ENCODE data around the gene BARX2.

BARX2 gene

GRCh38 chr11:129402206-129403171 lies 26.8 kb downstream of the BARX2 start:
- DNase-seq: no peak

DNA sequence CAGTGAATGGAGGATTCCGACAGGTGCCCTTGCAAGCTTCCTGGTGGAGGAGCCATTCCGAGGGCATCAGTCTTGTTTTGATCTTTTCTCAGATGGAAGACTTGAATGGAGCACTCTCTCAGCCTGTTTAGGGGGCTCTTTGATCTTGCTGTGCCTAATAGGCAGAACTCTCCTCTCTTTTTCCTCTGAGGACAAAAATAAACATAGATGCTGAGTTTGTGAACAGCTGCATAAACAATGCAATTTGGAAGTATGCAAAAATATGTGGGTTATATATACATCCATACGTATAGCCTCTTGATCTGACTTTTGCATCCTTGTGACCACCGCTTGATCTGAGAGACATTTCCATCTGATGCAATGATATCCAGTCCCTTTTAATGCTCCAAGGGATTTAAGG lies 29.1 kb downstream of the BARX2 start:
- no peak for DNase-seq

- DNase-seq: no peak
Measured at GRCh38 chr11:129408865-129409444, 33.3 kb downstream of the BARX2 start.

GRCh38 chr11:129410395-129410960 lies 34.8 kb downstream of the BARX2 start:
- no peak for DNase-seq

DNA sequence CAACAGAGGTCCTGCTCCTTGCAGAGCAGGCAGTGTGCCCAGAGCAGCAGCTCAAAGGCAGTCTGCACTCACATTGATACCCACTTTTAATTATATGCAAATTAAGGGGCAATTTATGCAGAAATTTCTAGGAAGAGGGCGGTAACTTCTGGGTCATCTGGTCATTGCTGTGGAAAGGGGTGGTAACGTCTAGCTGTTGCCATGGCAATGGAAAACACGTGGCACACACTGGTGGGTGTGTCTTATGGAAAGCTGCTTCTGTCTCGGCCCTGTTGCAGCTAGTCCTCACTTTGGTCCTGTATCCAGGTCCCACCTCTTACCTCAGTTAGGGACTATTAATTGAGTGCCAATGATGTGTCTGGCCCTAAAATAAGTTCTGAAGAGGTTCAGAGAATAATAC lies 36.8 kb downstream of the BARX2 start:
- no peak for DNase-seq

- DNase-seq: no peak
Measured at GRCh38 chr11:129414144-129414872, 38.7 kb downstream of the BARX2 start.

- DNase-seq: no peak
Measured at GRCh38 chr11:129416080-129416820, 40.6 kb downstream of the BARX2 start.

DNA sequence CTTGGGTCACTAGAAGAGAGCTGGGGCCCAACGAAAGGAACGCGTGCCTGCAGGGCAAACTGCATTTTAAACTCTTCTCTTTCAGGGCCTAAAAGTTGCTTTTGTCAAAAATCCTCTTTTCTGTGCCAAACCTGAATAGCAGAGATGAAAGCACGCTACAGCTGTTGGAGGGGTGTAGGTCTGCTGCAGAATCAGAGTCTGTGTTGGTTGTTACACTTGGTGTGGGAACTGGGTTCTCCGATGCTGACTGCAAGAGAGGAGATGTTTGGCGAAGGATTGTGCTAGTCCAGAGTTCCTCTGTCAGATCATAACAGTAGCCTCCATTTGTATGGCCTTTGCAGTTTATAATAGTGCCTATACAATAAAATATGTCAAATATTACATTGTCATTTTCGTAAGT lies 41.8 kb downstream of the BARX2 start:
- no peak for DNase-seq

GRCh38 chr11:129418039-129418438 lies 42.4 kb downstream of the BARX2 start:
- DNase-seq: no peak

GRCh38 chr11:129419386-129419785 lies 43.7 kb downstream of the BARX2 start:
- DNase-seq: no peak

DNA sequence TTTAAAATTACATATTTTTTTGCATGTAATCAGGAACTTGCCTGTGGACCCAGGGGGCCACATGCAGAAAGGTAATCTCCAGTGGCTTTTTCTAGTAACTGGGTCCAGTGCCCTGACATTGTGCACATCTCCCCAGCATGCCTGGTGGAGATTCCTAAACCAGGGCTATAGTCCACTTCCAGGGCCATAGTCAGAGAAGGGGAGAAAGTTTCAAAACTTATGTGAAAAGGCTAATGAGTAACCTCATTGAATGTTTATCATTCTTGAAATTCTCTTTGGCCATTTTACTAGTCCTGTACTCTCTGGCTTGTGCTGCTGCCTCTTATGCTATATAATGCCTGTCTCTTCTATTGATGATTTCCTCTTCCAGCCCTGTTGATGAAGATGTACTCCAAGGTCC lies 47.8 kb downstream of the BARX2 start:
- no peak for DNase-seq

DNA sequence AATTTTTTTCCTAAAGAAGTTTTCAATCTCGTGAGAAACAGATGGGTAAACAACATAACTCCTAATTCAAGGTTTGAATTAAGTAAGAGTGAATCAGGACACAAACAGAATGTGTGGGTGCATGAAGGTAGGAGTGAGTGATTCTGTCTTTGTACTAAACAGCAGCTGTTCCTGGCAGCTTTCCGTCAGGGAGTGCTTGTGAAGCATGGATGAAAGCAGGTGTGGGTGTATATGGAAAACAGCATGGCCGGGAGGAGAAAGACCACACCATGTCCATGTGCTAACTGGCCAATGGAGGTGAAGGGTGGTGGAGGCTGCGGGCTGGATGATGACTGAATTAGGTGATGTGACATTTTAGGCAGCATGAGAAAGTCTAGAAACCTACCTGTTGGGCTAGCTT lies 49.6 kb downstream of the BARX2 start:
- no peak for DNase-seq

DNA sequence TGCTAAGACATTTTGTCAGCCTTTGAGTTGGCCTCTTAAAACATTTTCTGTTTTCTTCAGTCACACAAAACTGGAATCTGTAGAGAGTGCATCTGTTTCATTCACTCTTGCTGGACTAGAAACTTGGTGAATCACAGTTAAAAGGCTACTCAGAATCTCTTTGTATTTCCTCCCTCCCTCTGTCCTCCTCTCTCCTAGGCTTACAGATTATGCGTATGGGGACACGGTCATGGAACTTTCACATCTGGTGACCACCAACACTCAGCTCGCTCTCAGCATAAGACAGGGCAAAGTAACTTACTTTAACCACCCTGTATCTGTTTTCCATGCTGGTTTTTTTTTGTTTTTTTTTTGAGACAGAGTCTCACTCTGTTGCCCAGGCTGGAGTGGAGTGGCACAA lies 50.4 kb downstream of the BARX2 start:
- no peak for DNase-seq

- DNase-seq: no peak
Measured at GRCh38 chr11:129426776-129427175, 51.1 kb downstream of the BARX2 start.

DNA sequence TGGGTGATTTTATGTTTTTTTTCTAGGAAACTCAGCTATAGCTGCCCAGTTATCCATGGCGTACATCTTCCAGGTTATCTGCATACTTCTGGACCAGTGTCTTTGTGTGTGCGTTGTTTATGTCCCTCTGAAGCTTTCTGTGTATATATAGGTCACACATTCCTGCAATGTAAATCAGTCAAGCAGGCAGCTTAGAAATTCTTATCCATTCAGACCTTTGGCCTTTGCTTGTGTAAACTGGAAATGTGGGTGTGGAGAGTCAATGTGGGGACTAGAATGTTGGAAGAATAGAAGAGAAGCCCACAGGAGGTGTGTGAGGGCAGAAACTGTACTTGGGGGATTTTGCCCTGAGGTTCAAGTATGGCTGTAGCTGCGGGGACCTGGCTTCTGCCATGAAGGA lies 51.7 kb downstream of the BARX2 start:
- DNase-seq: no peak

DNA sequence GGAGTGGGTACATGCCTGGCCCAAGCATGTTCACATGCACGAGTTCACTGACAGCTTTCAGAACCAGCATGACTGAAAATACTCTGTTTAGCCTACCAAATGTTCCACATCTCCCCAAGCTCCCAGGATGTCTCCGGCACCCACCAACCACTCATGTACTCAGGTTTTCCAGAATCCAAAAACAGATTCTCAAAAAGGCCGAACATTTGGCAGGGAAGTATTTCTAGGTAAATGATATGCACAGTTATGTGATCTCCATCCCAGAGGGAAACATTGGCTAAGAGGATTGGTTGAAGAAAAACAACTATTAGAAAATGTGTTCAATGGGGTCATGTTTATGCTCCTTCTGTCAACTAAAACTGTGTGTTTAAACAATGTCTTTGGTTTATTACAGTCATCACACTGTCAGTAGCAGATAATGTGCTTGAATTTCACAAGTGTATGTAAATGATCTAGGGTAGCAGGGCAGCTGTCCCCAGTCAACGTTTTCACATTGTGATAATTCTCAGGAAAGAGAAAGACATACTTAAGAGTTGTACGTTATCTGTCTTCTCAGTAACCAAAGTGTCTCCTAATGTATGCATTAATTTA lies 52.3 kb downstream of the BARX2 start:
- no peak for DNase-seq

- DNase-seq: no peak
Measured at GRCh38 chr11:129428557-129428956, 52.9 kb downstream of the BARX2 start.

DNA sequence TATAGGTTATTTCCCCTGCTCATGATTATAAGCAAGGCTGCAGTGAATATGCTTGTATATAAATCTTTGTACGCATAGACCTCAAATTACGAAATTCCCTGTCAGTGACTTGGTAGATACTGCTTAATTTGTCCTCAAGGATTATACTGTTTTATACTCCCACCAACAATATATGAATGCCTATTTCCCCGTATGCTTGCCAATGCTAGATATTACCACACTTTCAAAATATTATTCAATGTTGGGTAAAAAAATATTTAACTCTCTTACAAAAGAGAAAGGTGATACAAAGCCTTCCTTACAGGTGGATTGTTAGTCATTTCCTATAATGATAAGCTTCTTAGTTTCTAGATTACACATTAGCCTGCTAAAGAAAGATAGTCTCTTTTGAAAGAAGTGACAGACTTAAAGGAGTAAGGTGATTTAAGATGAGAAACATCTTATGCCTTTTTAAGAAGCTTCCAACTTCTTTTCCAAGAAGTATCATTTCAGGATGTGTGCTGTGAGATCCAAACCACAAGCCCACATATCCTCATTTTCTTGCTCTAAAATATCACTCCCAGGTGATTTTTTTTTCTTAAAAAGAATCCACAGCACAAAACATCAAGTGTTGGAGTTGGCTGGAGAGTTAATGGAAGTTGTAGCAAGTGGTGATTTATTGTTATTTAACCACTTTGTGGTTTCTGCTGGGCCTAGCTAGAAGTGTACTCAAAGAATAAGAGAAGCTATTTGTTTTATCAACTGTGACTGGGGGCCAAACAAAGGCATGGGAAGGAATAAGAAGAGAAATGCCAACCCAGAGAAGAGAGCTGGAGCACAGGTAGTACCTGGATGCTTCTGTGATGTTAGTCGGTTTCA lies 59.2 kb downstream of the BARX2 start:
- no peak for DNase-seq

- DNase-seq: no peak
Measured at GRCh38 chr11:129435499-129436245, 60.0 kb downstream of the BARX2 start.

DNA sequence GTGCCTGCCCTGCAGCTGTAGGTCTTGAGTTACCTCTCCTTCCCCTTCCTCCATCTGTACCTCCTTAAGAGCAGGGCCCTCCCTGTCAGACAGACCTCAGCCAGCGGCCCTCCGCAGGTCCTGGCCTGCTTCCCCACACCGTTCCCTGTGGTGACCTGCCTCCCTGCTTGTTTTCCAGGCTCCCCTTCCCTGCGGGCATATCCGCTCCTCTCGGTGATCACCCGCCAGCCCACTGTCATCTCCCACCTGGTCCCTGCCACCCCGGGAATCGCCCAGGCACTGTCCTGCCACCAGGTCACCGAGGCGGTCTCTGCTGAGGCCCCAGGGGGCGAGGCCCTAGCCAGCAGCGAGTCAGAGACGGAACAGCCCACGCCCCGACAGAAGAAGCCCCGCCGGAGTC lies 60.9 kb downstream of the BARX2 start:
- DNase-seq: no peak

All from activated CD4-positive, alpha-beta T cell treated with anti-CD3 and anti-CD28 coated beads for 4 hours (primary cell).